Measurements from ENCODE around the gene PPM1E.
A peak's percentile ranks its signal among the peaks of the same experiment; 100 is the strongest.
"Not testable (repeated sequence)": the region's sequence is repeated elsewhere in the genome, so short reads cannot be mapped to it uniquely, and the experiment has no call there.

PPM1E gene

GRCh38 chr17:58947824-58948223, 192.2 kb downstream of the PPM1E start:
- DNase-seq (no peak), ATAC-seq (no peak)

- ATAC-seq, DNase-seq: not testable (repeated sequence)
Observed at GRCh38 chr17:58954358-58954757, 198.7 kb downstream of the PPM1E start.

GRCh38 chr17:58956997-58957724, 201.5 kb downstream of the PPM1E start:
- DNase-seq, result no peak
- no peak for ATAC-seq

DNA sequence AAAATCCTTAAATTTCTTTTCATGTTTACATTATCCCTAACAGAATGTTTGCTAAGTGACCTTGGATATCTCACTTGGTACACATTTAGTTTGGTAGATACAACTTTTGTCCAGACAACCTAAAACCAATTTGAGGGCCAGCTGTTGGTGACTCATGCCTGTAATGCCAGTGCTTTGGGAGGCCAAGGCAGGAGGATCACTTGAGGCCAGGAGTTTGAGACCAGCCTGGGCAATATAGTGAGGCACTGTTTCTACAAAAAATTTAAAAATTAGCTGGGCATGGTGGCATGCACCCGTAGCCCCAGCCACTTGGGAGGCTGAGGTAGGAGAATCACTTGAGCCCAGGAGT, 202.0 kb downstream of the PPM1E start:
- ATAC-seq, DNase-seq: not testable (repeated sequence)

- DNase-seq (no peak), ATAC-seq (no peak)
Observed at GRCh38 chr17:58960068-58960467, 204.4 kb downstream of the PPM1E start.

GRCh38 chr17:58965221-58965620, 209.6 kb downstream of the PPM1E start:
- ATAC-seq (no peak), DNase-seq (no peak)

DNA sequence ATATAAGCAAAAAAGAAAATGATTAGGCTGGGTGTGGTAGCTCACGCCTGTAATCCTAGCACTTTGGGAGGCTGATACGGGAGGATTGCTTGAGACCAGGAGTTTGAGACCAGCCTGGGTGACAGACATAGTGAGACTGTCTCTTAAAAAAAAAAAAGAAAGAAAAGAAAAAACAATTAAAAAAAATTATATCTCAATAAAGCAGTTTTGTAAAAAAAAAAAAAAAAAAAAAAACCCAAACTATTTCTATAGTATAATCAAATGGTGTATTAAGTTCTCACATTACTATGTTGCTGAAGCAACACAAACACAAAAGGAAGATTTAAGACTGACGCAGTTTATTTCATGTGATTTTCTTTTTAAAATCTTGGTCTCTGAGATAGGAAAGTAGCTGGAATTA, 210.6 kb downstream of the PPM1E start:
- DNase-seq (no peak), ATAC-seq (no peak)

GRCh38 chr17:58968426-58969061, 212.9 kb downstream of the PPM1E start:
- DNase-seq (no peak), ATAC-seq (no peak)

DNA sequence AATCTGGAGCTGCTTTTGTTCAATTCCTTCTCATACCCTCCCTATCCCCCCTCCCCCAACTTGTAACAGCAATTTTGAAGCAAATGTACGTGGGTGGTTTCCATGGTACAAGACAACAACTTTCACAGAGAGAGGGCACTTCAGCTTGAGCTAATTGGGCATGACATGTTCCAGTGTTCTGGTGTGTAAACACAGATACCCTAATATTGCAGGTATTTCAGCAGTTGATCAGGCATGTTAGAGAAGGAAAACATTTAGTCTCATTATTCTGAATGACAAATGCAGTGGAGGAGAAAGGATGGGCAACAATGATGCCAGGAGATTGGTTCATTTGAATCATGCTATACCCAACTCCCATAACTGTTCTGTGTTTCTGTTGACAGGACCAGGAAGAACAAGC, 213.5 kb downstream of the PPM1E start:
- DNase-seq, result no peak

DNA sequence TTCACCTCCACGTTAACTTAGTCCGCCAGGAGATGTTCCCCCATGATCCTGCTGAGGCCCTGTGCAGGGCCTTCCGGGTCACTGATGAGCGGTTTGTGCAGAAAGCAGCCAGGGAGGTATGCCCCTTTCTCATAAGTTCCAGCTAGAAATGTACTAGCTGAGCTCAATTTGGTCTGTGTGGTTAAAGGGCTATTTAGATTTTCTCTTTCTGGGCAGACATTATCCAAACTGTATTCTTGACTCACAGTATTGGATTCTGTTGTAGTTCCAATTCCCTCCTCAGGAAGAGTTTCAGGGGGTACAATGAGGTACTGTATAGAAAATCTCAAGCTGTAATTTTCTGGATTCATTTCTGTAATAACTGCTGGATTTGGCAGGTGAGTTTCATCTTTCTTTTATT, 214.0 kb downstream of the PPM1E start:
- no peak for DNase-seq
- ATAC-seq, result no peak

More for the DNA sequence above, 213.5 kb downstream of the PPM1E start:
- no peak for ATAC-seq

DNA sequence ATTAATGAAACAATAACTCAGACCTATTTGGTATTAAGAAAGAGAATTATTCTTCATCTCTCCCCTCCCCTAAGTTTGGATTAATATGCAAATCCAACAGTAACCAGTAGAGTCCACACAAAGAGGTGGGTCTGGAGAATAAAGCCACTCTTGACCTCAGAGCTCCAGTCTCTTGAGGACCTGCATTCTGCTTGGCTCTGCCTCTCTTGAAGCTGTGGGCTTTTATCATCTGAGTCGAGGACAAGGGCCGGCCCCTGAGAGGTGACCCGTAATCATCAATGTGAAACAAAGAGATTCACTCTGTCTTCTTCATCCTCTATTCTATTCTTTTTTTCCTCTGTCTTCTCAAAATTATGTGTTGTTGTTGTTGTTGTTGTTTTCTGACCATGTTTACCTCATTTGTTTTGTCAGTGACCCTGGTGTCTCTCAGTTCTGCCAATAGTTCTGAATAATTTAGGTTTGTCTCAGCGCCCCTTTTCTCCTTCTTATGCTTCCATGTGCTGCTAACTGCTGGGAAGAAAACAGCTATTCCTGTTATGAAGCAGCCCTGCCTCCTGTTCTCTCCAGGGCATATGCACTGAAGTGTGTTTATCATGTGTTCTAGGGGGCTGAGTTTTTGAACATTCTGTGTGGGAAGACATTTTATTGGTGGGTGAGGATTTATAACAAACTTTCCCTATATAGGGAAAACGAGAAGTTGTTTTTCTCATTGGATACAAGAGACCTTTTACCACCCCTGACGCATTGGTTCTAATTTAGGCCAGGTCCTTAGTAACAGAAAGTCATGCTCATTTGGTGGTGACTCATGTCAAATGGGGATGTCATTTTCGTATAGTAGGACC, 215.2 kb downstream of the PPM1E start:
- ATAC-seq, result no peak
- no peak for DNase-seq

DNA sequence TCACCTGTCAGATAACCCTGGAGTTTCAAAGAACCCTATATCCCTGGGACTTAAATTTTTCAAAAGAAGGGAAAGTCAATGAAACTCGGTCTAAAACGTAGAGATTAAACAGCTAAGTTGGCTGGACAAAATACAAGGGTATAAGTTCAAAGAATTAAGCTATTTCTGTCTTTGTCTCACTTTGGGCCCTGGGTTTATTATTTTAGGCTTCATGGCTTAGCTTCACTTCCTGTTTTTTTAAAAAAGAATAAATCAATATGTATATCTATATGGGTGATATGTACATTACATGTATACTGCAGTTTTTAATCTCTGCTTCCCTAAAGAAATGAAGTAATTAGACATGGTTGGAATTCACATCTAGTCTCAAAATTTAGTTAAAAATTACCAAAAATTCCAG, 218.7 kb downstream of the PPM1E start:
- ATAC-seq, result no peak

GRCh38 chr17:58976541-58976940, 220.9 kb downstream of the PPM1E start:
- DNase-seq, result no peak
- no peak for ATAC-seq

More for the DNA sequence above, 218.7 kb downstream of the PPM1E start:
- DNase-seq, result no peak

DNA sequence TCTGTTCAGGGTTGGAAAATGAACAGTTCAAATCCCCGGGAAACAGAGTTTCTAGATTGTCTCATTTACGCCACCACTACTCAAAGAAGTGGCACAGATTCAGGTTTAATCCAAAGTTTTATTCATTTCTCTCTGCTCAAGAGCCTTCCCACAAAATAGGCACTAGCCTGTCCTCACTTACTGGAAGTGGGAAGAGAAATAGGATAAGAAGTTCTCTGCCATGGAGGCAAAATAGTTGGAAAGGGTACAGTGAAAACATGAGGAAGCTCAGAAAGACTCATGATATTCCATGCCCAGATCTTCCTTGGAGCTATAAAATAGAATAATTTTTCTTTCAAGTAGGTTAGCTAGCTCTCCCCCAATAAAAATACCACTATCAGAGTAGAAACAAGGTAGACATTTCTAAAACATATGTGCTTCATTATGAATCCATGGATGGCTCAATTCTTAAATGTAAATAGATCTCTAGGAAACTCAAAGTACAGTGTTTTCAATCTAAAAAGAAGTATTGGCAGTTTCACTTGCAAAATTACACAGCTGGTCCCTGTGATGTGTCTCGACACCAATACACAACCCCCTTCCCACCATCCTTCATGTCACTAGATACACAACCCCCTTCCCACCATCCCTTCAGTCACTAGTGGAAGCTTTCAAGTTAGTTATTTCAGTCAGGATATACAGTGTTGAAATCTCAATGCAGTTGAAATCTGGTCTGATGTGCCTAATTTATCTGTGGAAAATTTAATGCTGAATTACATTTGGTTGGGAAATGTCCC, 225.2 kb downstream of the PPM1E start:
- DNase-seq, result no peak
- ATAC-seq, result no peak

GRCh38 chr17:58982626-58983025, 227.0 kb downstream of the PPM1E start:
- ATAC-seq (no peak), DNase-seq (no peak)

GRCh38 chr17:58985367-58985766, 229.7 kb downstream of the PPM1E start:
- ATAC-seq (no peak), DNase-seq (no peak)

- no peak for ATAC-seq
- DNase-seq, result no peak
Observed at GRCh38 chr17:58985971-58986370, 230.3 kb downstream of the PPM1E start.

DNA sequence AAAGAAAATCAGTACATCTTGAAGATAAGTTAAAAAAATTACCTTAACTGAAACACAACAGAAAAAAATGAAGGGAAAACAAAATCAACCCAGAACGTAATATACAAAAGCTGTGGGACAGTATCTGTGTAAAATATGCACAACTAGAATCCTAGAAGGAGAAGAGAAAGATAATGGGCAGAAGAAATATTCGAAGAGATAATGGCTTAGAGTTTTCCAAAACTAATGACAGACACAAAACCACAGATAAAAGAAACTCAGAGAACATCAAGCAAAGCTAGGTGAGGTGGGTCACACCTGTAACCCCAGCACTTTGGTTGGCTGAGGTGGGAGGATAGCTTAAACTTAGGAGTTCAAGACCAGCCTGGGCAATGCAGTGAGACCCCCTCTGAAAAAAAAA, 234.0 kb downstream of the PPM1E start:
- no peak for ATAC-seq

DNA sequence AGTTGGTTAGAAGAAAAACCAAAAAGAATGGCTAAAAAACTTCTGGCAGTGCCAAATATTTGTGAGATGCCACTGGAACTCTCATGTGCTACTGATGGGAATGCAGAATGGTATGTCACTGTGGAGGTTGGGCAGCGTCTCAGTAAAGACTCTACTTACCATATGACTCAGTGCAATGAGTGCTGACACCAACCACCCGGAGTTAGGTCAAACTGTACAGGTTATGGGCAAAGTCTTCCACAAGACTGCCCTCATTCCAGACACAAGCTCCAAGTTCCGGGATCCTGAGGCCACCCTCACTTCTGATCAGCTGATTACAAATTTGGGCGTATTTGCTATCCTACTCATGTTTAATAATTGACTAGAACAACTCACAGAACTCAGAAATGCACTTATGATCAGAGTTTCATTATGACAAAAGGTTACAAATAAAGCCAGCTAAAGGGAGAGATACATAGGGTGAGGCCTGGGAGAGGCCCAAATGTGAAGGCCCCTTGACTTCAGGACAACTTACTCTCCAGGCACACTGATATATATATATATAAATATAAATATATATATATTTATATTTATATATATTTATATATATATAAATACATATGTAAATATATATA, 236.2 kb downstream of the PPM1E start:
- DNase-seq (no peak), ATAC-seq (peak; percentile 55)

More for the DNA sequence above, 234.0 kb downstream of the PPM1E start:
- DNase-seq, result no peak

- DNase-seq (no peak), ATAC-seq (no peak)
Observed at GRCh38 chr17:58993311-58993710, 237.7 kb downstream of the PPM1E start.

GRCh38 chr17:58995247-58995940, 239.7 kb downstream of the PPM1E start:
- DNase-seq, result no peak

More at GRCh38 chr17:58995247-58995940, 239.7 kb downstream of the PPM1E start:
- ATAC-seq, result no peak
